HAP-1 (cell line): Measurements from ENCODE around the gene SDHA.

Experiments used
- DNase-seq, 2 experiments: peaks; one replicate each; pipeline ENCODE4 v3.0.0-alpha.2; 2016 to 2020; ENCODE audit warnings: low spot score in 2 of 2
- H3K27me3 ChIP-seq: fragments of 250-450 bp; sonication (Bioruptor Pico); 2 replicates; pipeline ENCODE4 v1.5.1; 2020; ENCODE audit warnings: low read depth, mild to moderate bottlenecking, moderate library complexity
- H3K36me3 ChIP-seq: fragments of 250-450 bp; sonication (Bioruptor Pico); replicated peaks from 2 replicates; pipeline ENCODE4 v1.5.1; 2020; ENCODE audit warnings: mild to moderate bottlenecking
- H3K4me1 ChIP-seq: fragments of 250-450 bp; sonication (Bioruptor Pico); 2 replicates; pipeline ENCODE4 v1.5.1; 2020; ENCODE audit warnings: mild to moderate bottlenecking
- H3K4me3 ChIP-seq: fragments of 250-450 bp; sonication (Bioruptor Pico); 2 replicates; pipeline ENCODE4 v1.5.1; 2020; ENCODE audit warnings: mild to moderate bottlenecking, moderate library complexity
- H3K9me3 ChIP-seq: fragments of 250-450 bp; sonication (Bioruptor Pico); 2 replicates; pipeline ENCODE4 v1.5.1; 2020; ENCODE audit warnings: mild to moderate bottlenecking, moderate library complexity
- in situ Hi-C: fragments of 300-500 bp; cut with MboI; formaldehyde crosslinking; loops from 3 replicates; pipeline ENCODE4 v1.14.3; 2020; ENCODE audit warnings: low sequenced_read_pairs, inconsistent platforms, mixed read lengths

The SDHA gene

DNA sequence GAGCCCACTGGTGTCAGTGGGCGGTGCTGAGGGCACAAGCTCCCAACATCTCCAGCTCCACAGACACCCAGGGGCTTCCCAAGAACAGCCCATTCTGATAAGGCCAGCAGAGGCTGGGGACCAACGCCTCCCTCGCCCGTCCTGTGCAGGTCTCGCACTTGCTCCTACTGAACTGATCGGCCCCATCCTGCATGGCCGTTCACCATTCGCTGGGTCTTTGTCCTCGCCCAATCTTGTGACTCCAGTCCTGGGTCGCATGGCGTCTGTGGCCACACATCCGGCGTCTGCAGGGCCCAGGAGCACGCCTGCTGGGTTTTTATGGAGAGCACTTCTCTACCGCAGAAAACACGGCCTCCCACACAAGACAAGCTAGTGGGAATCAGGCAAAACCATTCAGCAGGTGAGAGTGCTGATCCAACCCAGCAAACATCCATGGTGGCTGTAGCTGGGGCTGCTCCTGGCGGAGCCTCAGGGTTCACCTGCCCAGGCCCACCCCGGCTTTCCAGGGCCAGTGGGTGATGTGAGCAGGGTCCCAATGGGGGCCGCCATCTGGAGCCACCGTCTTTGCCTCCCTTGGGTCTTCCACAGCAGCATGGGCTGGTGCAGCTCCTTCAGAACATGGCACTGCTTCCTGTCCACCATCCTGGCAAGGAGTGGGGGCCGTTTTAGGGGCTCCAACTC lies 19.5 kb upstream of the SDHA start:
- H3K9me3 ChIP-seq = no peaks in the 10 kb centered on the region
- no peaks in the 10 kb centered on the region for H3K4me1 ChIP-seq
- no peaks in the 10 kb centered on the region for H3K27me3 ChIP-seq
- in situ Hi-C loops = no loop called here
- no peak overlapping the region for H3K4me3 ChIP-seq
- peaks cover 4% of the 10 kb centered on the region for H3K36me3 ChIP-seq
- DNase-seq = no peak

DNA sequence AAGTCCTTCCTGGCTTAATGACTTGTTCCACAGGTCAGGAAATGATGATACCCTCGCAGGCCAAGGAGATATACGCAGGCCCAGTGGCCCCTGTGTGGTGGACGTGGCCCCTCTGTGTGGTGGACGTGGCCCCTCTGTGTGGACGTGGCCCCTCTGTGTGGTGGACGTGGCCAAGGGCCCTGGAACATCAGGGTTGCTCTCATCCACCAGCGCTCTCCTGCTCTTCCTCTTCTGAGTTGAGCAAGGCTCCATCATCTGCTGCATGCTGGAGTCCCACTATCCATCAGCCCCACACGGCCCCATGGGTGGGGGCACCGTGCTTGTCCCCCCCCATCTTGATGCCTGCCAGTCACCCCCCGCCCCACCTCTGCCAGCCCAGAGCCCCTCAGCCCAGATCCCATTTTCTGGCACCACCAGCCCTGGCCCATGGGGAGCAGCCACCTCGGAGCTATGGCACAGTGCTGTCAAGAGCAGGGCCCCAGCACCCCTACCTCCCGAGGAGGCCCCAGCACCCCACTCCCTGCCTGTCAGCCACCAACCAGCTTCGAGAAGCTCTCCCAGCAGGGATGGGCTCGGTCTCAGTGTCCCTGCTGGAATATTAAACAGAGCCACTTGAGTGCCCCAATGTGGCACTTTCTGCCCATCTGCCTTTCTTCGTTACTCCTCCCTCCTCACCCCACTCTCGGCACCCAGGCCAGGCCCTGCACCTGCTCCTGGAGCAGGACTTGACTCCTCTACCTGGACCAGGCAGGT lies 18.7 kb upstream of the SDHA start:
- H3K9me3 ChIP-seq = no peaks in the 10 kb centered on the region
- no peaks in the 10 kb centered on the region for H3K4me1 ChIP-seq
- H3K36me3 ChIP-seq = peaks cover 11% of the 10 kb centered on the region
- no peaks in the 10 kb centered on the region for H3K27me3 ChIP-seq
- in situ Hi-C loops = no loop called here
- DNase-seq = no peak
- H3K4me3 ChIP-seq = no peak overlapping the region

DNA sequence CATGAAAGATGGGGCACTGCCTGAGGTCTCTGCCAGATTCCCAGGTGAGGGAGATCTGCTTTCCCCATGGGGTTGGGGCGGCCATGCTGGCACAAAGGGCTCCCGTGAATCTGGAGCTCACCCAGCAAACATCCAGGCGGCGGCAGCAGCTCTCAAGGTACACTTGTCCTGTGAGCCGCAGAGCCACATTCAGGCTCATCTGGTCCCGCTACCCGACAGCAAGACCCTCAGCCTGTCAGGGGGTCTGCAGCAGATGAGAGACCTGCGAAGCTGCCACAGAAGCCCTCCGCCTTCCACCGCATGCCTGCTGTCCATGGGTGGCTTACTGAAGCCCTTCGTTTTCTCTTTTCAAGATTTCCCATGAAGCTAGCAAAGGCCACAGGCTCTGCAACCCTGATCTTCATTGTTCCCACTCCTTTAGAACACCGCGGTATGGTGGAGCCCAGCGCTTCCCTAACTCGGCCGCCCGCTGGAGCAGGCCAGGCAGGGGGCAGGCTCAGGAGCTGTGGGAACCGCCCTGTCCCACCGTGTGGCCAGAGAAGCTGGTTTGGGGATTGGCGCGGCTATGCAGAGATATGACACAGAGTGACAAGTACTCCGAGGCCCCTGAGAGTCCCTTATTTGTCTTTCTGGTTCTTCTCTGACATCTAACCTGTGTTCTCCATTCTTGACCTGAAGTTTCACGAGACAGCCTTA lies 18.0 kb upstream of the SDHA start:
- DNase-seq = no peak
- H3K4me1 ChIP-seq = no peaks in the 10 kb centered on the region
- peaks cover 18% of the 10 kb centered on the region for H3K36me3 ChIP-seq
- no peaks in the 10 kb centered on the region for H3K27me3 ChIP-seq
- no peak overlapping the region for H3K4me3 ChIP-seq
- no peaks in the 10 kb centered on the region for H3K9me3 ChIP-seq
- in situ Hi-C loops = no loop called here

DNA sequence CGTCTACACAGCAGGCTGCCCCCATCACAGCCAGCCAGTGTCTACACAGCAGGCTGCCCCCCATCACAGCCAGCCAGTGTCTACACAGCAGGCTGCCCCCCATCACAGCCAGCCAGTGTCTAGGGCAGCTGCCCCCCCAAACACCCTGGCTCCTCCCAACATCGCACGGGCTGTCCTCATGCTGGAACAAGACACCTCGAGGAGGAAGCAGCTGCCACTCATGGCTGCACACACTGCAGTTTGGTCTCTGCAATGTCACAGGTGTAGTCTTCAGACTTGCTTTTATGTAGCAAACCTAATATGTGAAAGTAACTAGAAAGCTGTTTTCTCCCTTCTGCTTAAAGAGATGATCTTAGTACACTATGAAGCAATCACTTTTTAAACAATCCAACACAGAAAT lies 17.1 kb upstream of the SDHA start:
- H3K4me3 ChIP-seq = no peak overlapping the region
- no peaks in the 10 kb centered on the region for H3K27me3 ChIP-seq
- no peaks in the 10 kb centered on the region for H3K4me1 ChIP-seq
- in situ Hi-C loops = no loop called here
- peaks cover 26% of the 10 kb centered on the region for H3K36me3 ChIP-seq
- no peak for DNase-seq
- H3K9me3 ChIP-seq = no peaks in the 10 kb centered on the region

DNA sequence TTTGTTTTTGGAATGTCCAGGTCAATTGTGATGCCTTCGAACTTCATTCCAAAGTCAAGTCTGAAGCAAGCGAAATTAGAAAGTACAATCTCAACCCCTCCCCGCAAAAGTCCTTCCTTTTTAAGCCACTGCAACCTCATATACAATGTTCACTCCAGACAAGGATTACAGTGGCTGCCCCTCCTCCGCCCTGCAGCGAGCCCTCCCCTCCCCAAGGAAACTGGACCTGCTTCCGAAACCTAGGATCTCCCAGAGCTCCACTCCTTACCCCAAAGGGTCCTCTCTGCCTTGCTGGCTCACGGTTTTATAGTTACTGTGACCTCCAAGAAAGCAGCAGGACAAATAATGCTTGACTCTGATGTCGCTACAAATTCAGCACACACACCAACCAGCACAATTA lies 16.4 kb upstream of the SDHA start:
- Histone ChIP-seq H3K4me1 (no peaks in the 10 kb centered on the region), H3K4me3 (no peak overlapping the region), H3K36me3 (peaks cover 27% of the 10 kb centered on the region), H3K9me3 (no peaks in the 10 kb centered on the region), H3K27me3 (no peaks in the 10 kb centered on the region)
- in situ Hi-C loops = no loop called here
- no peak for DNase-seq

DNA sequence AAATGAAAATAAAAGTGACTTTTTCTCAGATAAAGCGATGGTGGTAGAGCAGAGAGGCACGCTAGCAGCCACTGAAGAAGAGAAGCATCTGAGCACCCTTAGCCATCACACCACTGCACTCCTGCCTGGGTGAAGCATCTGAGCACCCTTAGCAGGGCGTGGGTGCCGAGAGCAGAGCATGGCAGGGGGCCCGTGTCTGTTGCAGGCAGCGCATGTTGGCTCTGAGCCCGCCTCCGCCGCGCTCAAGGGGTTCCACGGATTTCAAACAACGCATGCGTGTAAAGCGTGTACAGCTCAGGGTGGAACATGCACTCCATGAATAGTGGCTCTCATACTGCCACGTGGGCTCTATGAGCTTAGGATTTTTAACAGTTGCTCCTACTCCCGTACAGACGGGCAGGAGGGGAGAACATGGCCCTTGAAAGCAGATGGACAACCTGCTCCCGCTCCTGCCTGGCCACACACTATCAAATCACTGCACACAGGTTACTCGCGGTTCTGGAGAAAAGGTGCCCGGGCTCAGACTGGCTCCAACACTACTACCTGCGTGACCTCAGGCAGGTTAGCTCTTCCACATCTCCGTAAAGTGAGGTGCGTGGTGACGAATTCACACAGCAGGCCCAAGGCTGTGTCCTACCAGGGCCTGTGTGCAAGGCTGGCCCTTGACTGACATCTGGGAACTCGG lies 14.7 kb upstream of the SDHA start:
- H3K4me1 ChIP-seq = no peaks in the 10 kb centered on the region
- peaks cover 27% of the 10 kb centered on the region for H3K36me3 ChIP-seq
- in situ Hi-C loops = no loop called here
- H3K27me3 ChIP-seq = no peaks in the 10 kb centered on the region
- no peaks in the 10 kb centered on the region for H3K9me3 ChIP-seq
- no peak overlapping the region for H3K4me3 ChIP-seq
- no peak for DNase-seq

DNA sequence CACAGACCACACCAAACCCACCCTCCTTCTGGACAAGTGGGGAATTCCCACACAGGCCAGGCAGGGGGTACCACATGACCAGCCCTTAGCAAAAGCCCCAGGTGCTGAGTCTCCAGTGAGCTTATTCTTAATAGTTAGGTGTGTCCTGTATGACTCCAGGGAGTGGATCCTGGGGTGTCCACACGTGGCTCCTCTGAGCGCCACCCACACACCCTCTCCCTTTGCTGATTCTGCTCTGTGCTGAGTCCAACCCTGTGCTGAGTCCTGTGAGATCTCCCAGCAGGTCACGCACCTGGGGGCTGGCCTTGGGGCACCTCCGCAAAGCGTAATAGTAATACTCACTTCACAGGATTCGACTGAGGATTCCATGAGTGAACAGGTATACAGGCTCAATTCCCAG lies 14.1 kb upstream of the SDHA start:
- in situ Hi-C loops = no loop called here
- H3K4me3 ChIP-seq = no peak overlapping the region
- no peaks in the 10 kb centered on the region for H3K9me3 ChIP-seq
- peaks cover 27% of the 10 kb centered on the region for H3K36me3 ChIP-seq
- H3K4me1 ChIP-seq = no peaks in the 10 kb centered on the region
- no peaks in the 10 kb centered on the region for H3K27me3 ChIP-seq
- DNase-seq = no peak

DNA sequence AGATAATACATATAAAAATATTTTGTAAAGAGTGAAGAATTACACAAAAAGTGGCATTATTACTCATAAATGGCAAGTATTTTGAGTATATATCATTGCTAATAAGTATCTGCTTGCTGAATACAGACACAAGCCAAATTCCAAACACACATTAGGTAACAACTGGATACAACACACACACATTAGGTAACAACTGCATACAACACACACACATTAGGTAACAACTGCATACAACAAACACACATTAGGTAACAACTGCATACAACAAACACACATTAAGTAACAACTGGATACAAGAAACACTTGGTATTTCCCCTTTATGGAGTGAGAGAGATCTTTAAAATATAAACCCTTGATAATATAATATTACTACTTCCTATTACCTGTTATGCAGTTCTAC lies 13.7 kb upstream of the SDHA start:
- no peaks in the 10 kb centered on the region for H3K9me3 ChIP-seq

DNA sequence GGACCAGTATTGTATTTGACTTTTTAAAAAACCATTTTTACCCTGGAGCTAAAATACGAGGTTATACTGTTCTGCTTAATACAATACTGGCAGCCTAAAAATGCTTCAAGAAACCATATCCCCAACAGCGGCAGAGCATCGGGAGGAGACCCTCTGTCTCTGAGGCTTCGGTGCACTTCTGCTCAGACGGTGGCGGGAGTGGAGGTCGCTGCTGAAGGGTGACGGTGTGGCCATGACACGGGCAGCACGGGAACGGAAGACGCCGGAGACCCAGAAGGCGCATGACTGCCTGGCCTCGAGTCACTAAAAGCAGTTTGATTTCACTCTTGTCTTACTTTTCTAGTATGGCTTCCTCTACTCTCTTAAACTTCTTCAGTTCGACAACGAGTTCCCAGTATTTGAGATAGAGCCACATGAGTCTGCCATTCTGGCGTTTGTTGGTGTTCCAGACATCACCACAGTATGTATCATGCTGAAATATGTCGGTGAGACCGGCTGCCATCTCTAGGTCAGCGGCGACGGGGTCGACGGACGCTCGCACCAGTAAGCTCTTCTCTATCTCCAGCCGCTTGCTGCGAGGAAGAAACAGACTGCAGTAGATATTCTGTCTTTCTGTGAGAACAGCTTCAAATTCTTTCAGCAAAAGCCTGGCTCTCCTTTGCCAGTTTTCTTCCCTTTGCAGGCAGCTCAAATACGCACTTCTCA lies 13.0 kb upstream of the SDHA start:
- in situ Hi-C loops = no loop called here
- no peaks in the 10 kb centered on the region for H3K27me3 ChIP-seq
- no peak overlapping the region for H3K4me3 ChIP-seq
- no peaks in the 10 kb centered on the region for H3K9me3 ChIP-seq
- H3K36me3 ChIP-seq = peaks cover 27% of the 10 kb centered on the region
- no peaks in the 10 kb centered on the region for H3K4me1 ChIP-seq
- DNase-seq = no peak

More for the DNA sequence above, 13.7 kb upstream of the SDHA start:
- in situ Hi-C loops = no loop called here
- no peak for DNase-seq
- Histone ChIP-seq H3K27me3 (no peaks in the 10 kb centered on the region), H3K4me1 (no peaks in the 10 kb centered on the region), H3K4me3 (no peak overlapping the region), H3K36me3 (peaks cover 27% of the 10 kb centered on the region)

DNA sequence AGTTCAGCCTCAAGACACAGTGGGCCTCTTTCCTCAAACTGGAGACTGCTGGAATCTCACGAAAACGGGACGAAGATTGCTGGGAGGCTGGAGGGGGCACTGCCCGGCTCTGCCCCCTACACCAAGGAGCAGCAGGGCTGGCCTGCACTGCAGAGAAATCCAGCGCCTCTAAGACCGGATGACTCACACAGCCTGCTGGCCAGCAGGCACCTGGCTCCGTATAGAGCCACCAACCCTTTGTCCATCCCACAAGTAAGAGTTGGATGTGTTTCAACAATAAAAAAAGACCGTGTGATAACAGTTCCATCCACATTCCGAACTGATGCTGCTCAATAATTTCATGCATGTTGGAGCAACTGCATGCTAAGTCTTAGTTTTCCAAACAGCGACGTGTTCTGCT lies 11.7 kb upstream of the SDHA start:
- Histone ChIP-seq H3K27me3 (no peaks in the 10 kb centered on the region), H3K9me3 (no peaks in the 10 kb centered on the region), H3K4me1 (no peaks in the 10 kb centered on the region), H3K4me3 (no peak overlapping the region), H3K36me3 (peaks cover 27% of the 10 kb centered on the region)
- no peak for DNase-seq
- in situ Hi-C loops = no loop called here

DNA sequence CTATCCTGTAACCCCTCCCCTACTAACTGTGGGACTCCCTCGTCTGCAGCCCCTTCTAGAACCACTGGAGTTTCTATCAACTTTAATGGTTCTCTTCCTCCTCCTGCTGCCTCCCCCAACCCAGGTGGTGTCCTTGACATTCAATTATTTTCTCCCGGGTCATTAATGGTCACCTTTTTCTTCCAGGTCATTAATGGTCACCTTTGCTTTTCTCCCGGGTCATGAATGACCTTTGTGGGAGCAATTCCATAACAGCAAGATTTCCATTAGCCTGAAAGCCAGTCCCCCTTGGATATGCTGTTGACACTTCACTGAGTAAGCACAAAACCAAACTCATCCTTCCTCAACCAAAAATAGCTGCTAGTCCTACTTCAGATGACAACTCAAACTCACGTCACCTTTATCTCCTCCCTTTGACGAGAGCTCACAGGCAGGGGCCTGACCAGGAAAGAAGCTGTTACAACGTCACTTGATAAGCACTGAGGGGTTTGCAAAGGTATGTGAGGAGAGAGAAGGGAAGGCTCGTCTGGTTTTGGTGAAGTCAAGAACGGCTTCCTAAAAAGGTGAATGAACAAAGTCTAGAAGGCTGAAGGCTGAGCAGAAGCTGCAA lies 11.1 kb upstream of the SDHA start:
- no peaks in the 10 kb centered on the region for H3K27me3 ChIP-seq
- H3K4me3 ChIP-seq = no peak overlapping the region
- in situ Hi-C loops = no loop called here
- H3K9me3 ChIP-seq = no peaks in the 10 kb centered on the region
- no peak for DNase-seq
- H3K36me3 ChIP-seq = peaks cover 27% of the 10 kb centered on the region
- H3K4me1 ChIP-seq = no peaks in the 10 kb centered on the region

DNA sequence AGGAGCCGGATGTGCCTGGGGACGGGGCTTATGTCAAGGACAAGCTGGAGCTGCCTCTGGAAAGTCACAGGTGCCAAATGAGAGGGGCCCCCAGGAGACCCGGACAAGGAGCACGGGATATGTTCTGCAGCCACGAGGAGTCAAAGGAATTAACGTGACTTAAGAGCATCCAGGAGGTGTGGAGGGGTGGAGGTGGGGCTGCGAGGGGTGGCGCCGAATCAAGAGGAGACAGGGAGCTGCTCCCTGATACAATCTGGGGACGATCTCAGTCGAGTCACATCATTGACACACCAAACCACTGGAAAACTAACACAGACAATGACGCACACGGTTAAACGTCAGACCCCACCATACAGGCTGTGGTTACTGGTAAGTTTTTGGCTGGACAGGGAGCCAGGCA lies 10.5 kb upstream of the SDHA start:
- Histone ChIP-seq H3K36me3 (peaks cover 27% of the 10 kb centered on the region), H3K27me3 (no peaks in the 10 kb centered on the region), H3K9me3 (no peaks in the 10 kb centered on the region), H3K4me1 (no peaks in the 10 kb centered on the region), H3K4me3 (no peak overlapping the region)
- in situ Hi-C loops = no loop called here
- no peak for DNase-seq

DNA sequence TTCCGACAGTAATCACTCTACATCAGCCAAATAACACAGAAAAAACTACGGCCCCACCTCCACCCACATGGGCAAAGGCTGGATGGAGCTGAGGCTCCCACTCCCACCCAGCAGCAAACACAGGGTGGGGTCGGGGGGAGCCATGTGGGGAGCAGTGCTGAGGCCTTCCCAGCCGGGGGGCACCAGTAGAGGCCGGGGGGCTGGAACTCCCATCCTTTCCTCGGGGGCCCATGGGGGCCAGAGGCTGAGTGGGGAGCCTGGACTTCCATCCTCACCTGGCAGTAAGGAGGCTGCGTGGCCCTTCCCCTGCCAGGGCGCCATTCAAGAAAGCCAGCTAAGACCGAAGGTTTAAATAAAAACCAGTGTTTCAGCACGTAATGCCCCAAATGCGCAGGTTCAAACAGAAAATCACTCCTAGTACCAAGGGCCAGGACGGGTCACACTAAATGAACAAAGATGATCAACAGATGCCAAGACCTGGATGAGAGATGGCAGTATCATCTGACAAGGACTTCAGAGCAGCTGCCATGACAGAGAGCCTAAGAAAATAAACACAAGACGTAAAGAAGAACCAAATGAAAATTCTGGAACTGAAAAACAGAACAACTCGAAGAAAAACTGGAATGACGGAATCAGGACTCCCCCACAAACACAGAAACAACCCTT lies 9.5 kb upstream of the SDHA start:
- Histone ChIP-seq H3K4me1 (no peaks in the 10 kb centered on the region), H3K4me3 (no peak overlapping the region)
- in situ Hi-C loops = no loop called here

More for the DNA sequence above, 9.5 kb upstream of the SDHA start:
- Histone ChIP-seq H3K27me3 (no peaks in the 10 kb centered on the region), H3K36me3 (peaks cover 24% of the 10 kb centered on the region), H3K9me3 (no peaks in the 10 kb centered on the region)
- no peak for DNase-seq
